Brain microvascular endothelial cell (primary cell): ENCODE data around the gene ZNF350.
"Not testable (repeated sequence)": the region's sequence is repeated elsewhere in the genome, so short reads cannot be mapped to it uniquely, and the experiment has no call there.

Experiments
- DNase-seq: peaks from one replicate; pipeline ENCODE4 v3.0.0-alpha.2; 2020
- H3K27ac ChIP-seq: fragments of 250-450 bp; sonication (Bioruptor Pico); 2 replicates; pipeline ENCODE4 v1.5.1; 2020; ENCODE audit warnings: mild to moderate bottlenecking, moderate library complexity
- H3K27me3 ChIP-seq: fragments of 250-450 bp; sonication (Bioruptor Pico); replicated peaks from 2 replicates; pipeline ENCODE4 v1.5.1; 2020; ENCODE audit warnings: mild to moderate bottlenecking
- H3K36me3 ChIP-seq: fragments of 250-450 bp; sonication (Bioruptor Pico); replicated peaks from 2 replicates; pipeline ENCODE4 v1.5.1; 2020; ENCODE audit warnings: mild to moderate bottlenecking
- H3K4me3 ChIP-seq: 2 replicates; pipeline ENCODE4 v1.5.1; 2011; ENCODE audit warnings: low read depth, mild to moderate bottlenecking, control low read depth, low read length, moderate library complexity
- CTCF ChIP-seq: IDR thresholded peaks from 2 replicates; pipeline ENCODE4 v1.5.1; 2011; ENCODE audit warnings: low read depth, mild to moderate bottlenecking, moderate library complexity, low read length, control low read depth, inconsistent platforms; ENCODE audit errors: missing control alignments
- in situ Hi-C: cut with HindIII; loops from 2 replicates; pipeline ENCODE4 v1.10.0; 2017; ENCODE audit warnings: low sequenced_read_pairs, low pct_ligation_motif_present

Gene ZNF350

DNA sequence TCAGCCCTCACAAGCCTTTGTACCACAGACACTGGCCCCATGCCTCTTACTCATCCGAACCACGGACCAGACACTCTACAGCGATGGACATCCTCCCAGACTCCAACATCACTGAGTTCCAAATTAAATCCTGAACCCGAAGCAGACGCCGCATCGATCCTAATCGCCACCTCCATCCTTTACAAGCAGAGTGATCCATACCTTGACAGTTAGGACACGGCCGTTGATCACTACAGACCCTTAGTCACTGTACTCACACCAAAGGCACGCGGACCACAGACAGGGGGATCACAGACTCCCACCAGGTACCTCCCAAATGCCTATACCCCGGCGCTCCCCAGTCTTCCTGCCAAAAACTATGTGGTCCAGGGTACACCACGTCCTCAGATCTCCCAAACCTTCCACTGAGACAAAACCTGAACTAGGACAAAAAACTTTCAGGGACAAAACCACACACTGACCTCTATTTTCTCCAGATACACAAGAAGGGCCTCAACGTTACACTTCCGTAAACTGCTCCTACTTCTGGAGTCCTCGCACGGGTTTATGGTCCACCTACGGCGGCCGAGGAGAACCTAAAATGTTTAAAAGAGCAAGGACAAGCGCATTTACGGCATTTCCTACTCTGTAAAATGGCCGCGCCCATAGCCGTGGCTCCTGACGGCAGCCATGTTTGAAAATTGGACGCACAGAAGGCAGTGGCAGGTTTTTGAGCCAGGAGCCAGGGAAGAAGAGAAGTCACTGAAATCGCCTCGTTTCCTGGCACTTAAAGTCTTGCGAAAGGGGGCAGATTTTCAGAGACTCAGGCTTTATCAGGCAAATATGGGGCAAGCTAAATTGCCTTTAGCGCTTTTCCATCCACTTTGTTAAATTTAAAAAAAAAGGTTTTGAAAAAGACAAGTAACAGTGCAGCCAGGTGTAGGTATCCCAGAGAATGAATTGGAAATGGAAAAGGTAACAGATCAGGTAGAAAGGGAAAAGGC, at the start of gene ZNF350:
Gene ZNF350, minus strand, starts transcription at position 532 of the 983 bp plus-strand sequence. CDS start 12,480 bp downstream, outside the sequence.
- no peaks in the 10 kb centered on the region for H3K36me3 ChIP-seq
- no peak for TF ChIP-seq CTCF
- peak within 1 kb of the TSS; percentile 70 for H3K27ac ChIP-seq
- peak within 1 kb of the TSS; percentile 97 for H3K4me3 ChIP-seq
- in situ Hi-C loops = no loop called here
- H3K27me3 ChIP-seq = no peaks in the 10 kb centered on the region
- peak; percentile 97 for DNase-seq

GRCh38 chr19:52034051-52034728, 47.5 kb upstream of the ZNF350 start:
- Histone ChIP-seq H3K27me3 (no peaks in the 10 kb centered on the region), H3K4me3 (no peak overlapping the region), H3K36me3 (peaks cover 60% of the 10 kb centered on the region), H3K27ac (no peak overlapping the region)
- in situ Hi-C loops = no loop called here
- no peak for DNase-seq
- no peak for TF ChIP-seq CTCF

DNA sequence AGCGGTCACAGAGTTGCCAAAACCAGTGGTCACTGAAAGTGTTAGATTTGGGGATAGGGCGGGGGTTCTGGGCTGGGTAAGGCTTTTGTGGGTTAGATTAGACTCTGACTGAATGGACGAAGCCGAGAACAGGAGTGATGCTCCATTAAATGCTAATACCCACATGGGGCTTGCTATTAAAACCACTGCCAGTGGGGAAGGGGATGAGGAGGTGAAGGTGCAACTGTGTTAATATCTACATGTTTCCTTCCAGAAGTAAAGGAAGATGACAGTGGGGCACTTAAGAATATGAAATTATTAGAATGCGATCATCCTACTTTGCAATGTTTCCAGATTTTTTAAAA, 42.1 kb upstream of the ZNF350 start:
- Histone ChIP-seq H3K27me3 (no peaks in the 10 kb centered on the region), H3K27ac (peak overlapping the region; percentile 83), H3K4me3 (peak overlapping the region; percentile 93), H3K36me3 (peaks cover 24% of the 10 kb centered on the region)
- in situ Hi-C loops = no loop called here
- DNase-seq = no peak
- no peak for TF ChIP-seq CTCF

- H3K36me3 ChIP-seq = peaks cover 24% of the 10 kb centered on the region
- in situ Hi-C loops = no loop called here
- peak within 1 kb of the TSS; percentile 93 for H3K4me3 ChIP-seq
- no peaks in the 10 kb centered on the region for H3K27me3 ChIP-seq
- peak; percentile 89 for DNase-seq
- TF ChIP-seq CTCF = no peak
- H3K27ac ChIP-seq = peak within 1 kb of the TSS; percentile 83
These were observed 41.6 kb upstream of the ZNF350 start, which contains the start of gene ZNF614 for GRCh38 chr19:52028027-52028779. Gene ZNF614 (minus strand): TSS chr19:52028379. CDS start chr19:52025745, 2,634 bp downstream.

DNA sequence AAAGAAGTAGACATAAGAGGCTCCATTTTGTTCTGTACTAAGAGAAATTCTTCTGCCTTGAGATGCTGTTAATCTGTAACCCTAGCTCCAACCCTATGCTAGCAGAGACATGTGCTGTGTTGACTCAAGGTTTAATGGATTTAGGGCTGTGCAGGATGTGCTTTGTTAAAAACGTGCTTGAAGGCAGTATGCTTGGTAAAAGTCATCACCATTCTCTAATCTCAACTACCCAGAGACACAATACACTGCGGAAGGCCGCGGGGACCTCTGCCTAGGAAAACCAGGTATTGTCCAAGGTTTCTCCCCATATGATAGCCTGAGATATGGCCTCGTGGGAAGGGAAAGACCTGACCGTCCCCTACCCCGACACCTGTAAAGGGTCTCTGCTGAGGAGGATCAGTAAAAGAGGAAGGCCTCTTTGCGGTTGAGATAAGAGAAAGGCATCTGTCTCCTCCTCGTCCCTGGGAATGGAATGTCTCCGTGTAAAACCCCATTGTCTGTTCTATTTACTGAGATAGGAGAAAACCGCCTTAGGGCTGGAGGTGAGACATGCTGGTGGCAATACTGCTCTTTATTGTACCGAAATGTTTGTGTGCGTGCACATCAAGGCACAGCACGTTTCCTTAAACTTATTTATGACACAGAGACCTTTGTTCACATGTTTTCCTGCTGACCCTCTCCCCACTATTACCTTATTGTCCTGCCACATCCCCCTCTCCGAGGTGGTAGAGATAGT, 39.8 kb upstream of the ZNF350 start:
- H3K4me3 ChIP-seq, H3K27me3 ChIP-seq, DNase-seq, in situ Hi-C loops, H3K27ac ChIP-seq: not testable (repeated sequence)
- peaks cover 32% of the 10 kb centered on the region for H3K36me3 ChIP-seq

- H3K36me3 ChIP-seq = peaks cover 48% of the 10 kb centered on the region
- in situ Hi-C loops, DNase-seq, H3K4me3 ChIP-seq, H3K27ac ChIP-seq, H3K27me3 ChIP-seq: not testable (repeated sequence)
These were observed 37.8 kb upstream of the ZNF350 start for GRCh38 chr19:52024478-52024877.
